ENCODE results near the gene NUMBL. TPM values are rescaled to one million over a fixed set of nuclear protein-coding genes. Genes with fewer than 3 reads are reported as not detected.
A peak's percentile ranks its signal among the peaks of the same experiment; 100 is the strongest.

The NUMBL gene
- total RNA-seq, 2 donors from 2014 or later = 5.7 to 7.5 TPM

DNA sequence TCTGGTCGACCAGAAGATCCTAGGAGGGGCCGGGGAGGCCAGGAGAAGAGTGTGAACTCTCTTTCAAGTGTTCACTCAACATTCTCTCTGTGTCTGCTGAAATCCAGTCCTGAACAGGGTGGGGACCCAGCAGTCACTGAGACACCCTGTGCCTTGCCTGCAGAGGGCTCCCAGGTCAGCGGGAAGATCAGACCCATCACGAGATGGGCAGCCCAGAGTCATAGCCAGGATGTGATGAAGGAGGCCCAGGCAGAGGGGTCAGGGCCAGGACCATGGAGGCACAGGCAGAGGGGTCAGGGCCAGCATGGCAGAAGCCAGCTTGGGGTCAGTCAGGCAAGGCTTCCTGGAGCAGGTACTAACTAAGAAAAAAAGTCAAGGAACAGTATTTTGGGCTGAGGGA is 9.4 kb downstream of the NUMBL start:
- Mint-ChIP-seq H3K27ac (no peak overlapping the region), H3K27me3 (no peaks in the 10 kb centered on the region), H3K4me1 (peaks cover 10% of the 10 kb centered on the region), H3K36me3 (ENCODE audit: low read depth) (peaks cover 15% of the 10 kb centered on the region), H3K4me3 (no peak overlapping the region)
- DNase-seq (no peak), ATAC-seq (no peak)
- no peaks in the 10 kb centered on the region for H3K9me3 ChIP-seq (ENCODE audit: control insufficient read depth, low read length, poor library complexity, severe bottlenecking)

DNA sequence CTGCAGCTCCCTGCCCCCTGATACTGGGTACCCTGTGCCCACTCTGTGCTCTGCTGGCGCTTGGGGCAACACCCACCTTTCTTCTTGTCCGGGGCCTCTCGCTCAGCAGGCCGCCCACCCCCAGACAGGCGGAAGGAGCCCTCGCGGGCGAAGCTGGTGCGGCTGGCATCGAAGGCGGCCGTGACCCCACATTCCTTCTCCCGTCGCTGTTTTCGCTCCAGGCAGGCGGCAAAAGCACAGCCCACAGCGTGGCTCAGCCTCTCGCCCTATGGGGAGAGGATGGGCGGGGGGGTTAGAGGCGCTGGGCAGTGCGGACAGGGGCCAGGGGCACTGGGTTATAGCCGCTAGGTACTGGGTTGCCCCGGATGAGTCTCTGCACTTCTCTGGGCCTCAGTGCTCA is 13.3 kb downstream of the NUMBL start:
- H3K9me3 ChIP-seq (ENCODE audit: control insufficient read depth, low read length, poor library complexity, severe bottlenecking) = no peaks in the 10 kb centered on the region
- no peak overlapping the region for H3K4me3 Mint-ChIP-seq
- H3K27me3 Mint-ChIP-seq = no peaks in the 10 kb centered on the region
- DNase-seq (no peak), ATAC-seq (no peak)
- peaks cover 3% of the 10 kb centered on the region for H3K4me1 Mint-ChIP-seq
- H3K27ac Mint-ChIP-seq = no peak overlapping the region
- H3K36me3 Mint-ChIP-seq (ENCODE audit: low read depth) = peaks cover 7% of the 10 kb centered on the region

DNA sequence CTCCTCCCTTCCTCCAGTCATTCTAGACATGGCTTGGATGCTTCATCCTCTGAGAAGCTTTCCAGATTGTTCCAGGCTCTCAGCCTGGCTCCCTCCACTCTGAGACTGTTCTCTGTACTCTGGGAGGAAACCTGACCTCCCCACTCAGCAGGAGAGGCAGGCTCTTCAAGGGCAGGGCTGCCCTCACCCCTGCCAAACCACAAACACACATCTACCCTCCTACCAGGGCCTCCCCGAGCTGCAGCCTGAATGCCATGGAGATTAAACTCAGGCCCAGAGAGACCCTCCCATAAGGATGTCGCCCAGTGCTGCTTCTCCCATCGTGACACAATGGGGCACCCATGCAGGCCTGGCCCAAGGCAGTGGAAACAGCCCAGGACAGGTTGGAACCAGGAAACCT is 16.2 kb downstream of the NUMBL start:
- ATAC-seq (peak; percentile 40), DNase-seq (no peak)
- Mint-ChIP-seq H3K27me3 (no peaks in the 10 kb centered on the region), H3K4me3 (no peak overlapping the region), H3K4me1 (no peaks in the 10 kb centered on the region), H3K36me3 (ENCODE audit: low read depth) (peaks cover 3% of the 10 kb centered on the region), H3K27ac (no peak overlapping the region)
- H3K9me3 ChIP-seq (ENCODE audit: control insufficient read depth, low read length, poor library complexity, severe bottlenecking) = no peaks in the 10 kb centered on the region

DNA sequence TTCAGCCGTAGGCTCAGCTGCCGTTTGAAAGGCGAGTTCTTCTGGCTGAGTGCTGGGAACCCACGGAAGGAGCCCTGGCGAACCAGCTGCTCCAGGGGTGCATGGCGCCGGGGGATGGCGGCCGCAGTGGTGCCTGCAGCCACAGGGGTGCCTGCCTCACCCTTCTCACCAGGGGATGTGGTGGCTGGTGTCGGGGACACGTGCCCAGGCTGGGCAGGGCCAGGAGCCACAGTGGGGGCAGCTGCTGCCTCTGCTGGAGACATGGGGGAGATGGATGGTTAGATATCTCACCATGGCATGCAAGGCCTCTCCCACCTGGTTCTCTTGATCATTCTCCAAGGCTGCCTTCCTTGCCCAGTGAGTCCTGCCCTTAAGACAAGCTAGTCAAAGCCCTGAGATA is 17.1 kb downstream of the NUMBL start:
- Mint-ChIP-seq H3K36me3 (ENCODE audit: low read depth) (peaks cover 3% of the 10 kb centered on the region), H3K4me3 (no peak overlapping the region), H3K27ac (no peak overlapping the region), H3K27me3 (no peaks in the 10 kb centered on the region), H3K4me1 (no peaks in the 10 kb centered on the region)
- ATAC-seq (no peak), DNase-seq (no peak)
- H3K9me3 ChIP-seq (ENCODE audit: control insufficient read depth, low read length, poor library complexity, severe bottlenecking) = peaks cover 3% of the 10 kb centered on the region

DNA sequence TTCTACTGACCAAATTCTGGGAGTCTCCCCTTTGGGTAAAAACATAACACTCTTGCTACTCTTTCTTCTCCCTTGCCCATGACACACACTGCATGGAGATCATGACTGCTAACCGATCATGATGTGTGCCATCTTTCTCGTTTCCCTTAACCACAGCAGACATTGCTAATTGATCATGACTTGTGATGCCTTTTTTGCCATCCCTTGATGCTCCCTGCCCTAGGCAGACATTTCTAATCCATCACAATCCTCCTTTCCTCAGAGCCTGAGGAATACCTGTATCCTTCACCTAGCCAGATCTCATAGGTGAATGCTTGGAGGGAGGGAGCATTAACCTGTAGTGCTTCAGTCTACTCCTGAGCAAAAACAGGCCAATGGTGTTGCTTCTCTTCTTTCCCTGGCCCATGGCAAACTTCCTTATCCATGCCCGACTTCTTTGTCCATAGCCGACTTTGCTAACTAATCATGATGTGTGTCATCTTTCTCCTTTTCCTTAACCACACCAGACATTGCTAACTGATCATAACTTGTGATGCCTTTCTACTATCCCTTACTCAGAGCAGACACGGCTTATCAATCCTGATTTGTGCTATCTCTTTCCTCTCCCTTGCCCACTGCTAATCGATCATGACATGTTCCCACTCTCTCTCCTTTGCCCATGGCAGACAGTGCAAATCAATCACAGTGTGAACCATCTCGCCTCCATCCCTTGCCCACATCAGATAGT is 17.7 kb downstream of the NUMBL start:
- Mint-ChIP-seq H3K27me3 (no peaks in the 10 kb centered on the region), H3K36me3 (ENCODE audit: low read depth) (peaks cover 3% of the 10 kb centered on the region)

DNA sequence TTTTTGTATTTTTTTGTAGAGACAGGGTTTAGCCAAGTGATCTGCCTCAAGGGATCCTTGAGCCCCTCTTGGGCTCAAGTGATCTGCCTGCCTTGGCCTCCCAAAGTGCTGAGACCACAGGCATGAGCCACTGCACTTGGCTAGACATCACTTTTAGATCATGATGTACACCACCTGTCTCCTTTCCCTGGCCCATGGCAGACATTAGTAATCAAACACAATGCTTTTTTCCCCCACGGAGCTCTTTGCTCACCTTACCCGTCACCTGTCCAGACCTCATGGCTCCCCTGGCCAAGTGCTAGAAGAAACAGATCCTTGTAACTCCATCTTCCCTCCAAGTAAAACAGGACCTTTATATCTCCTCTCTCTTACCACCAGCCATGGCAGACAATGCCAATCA is 18.4 kb downstream of the NUMBL start:
- H3K4me3 Mint-ChIP-seq = no peak overlapping the region
- no peaks in the 10 kb centered on the region for H3K27me3 Mint-ChIP-seq
- no peaks in the 10 kb centered on the region for H3K4me1 Mint-ChIP-seq
- DNase-seq (no peak), ATAC-seq (no peak)
- no peak overlapping the region for H3K27ac Mint-ChIP-seq
- peaks cover 3% of the 10 kb centered on the region for H3K9me3 ChIP-seq (ENCODE audit: control insufficient read depth, low read length, poor library complexity, severe bottlenecking)
- H3K36me3 Mint-ChIP-seq (ENCODE audit: low read depth) = no peaks in the 10 kb centered on the region

More for the DNA sequence above, 17.7 kb downstream of the NUMBL start:
- Mint-ChIP-seq H3K4me3 (no peak overlapping the region), H3K4me1 (no peaks in the 10 kb centered on the region), H3K27ac (no peak overlapping the region)
- ATAC-seq (no peak), DNase-seq (no peak)
- H3K9me3 ChIP-seq (ENCODE audit: control insufficient read depth, low read length, poor library complexity, severe bottlenecking) = peaks cover 3% of the 10 kb centered on the region

DNA sequence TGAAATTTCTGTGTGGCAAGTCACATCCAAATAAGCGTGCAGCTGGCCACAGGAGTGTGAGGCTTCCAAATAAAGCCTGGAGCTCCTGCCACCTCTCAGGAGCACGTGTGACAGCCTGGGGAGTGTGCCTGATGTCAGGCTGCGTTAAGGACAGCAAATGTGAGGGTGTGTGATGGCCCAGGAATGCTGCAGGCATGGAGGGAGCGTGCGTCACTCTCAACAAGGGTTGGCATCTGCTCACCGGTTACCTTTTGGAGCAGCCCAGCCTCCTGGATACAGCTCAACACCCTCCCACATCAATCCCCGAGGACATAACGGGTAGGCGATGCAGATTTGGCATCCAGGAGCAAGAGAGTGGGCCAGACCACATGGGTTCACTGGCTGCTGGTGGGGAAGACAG is 19.0 kb downstream of the NUMBL start:
- H3K36me3 Mint-ChIP-seq (ENCODE audit: low read depth) = no peaks in the 10 kb centered on the region
- no peak overlapping the region for H3K4me3 Mint-ChIP-seq
- peaks cover 2% of the 10 kb centered on the region for H3K4me1 Mint-ChIP-seq
- H3K27me3 Mint-ChIP-seq = no peaks in the 10 kb centered on the region
- ATAC-seq (no peak), DNase-seq (no peak)
- no peak overlapping the region for H3K27ac Mint-ChIP-seq
- H3K9me3 ChIP-seq (ENCODE audit: control insufficient read depth, low read length, poor library complexity, severe bottlenecking) = peaks cover 3% of the 10 kb centered on the region

DNA sequence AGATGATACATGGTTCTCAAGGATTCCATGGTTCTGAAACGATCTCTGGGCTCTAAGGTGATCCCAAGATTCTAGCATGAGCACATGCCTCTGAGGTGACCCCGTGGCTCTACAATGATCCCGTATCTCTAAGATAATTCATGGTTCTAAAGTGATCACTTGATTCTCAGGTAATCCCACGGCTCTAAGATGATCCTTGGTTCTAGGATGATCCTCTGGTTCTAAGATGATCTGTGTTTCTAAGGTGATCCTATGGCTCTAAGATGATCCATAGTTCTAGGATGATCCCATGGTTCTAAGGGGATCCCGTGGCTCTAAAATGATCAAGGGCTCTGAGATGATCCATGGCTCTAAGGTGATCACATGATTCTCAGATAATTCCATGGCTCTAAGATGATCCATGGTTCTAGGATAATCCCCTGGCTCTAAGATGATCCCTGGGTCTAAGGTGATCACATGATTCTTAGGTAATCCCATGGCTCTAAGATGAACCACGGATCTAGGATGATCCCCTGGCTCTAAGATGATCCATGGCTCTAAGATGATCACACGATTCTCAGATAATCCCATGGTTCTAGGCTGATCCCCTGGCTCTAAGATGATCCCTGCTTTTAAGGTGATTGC is 21.3 kb downstream of the NUMBL start:
- Mint-ChIP-seq H3K36me3 (ENCODE audit: low read depth) (no peaks in the 10 kb centered on the region), H3K27me3 (no peaks in the 10 kb centered on the region), H3K4me3 (no peak overlapping the region), H3K4me1 (peaks cover 2% of the 10 kb centered on the region), H3K27ac (no peak overlapping the region)
- DNase-seq = no peak
- no peak for ATAC-seq
- H3K9me3 ChIP-seq (ENCODE audit: control insufficient read depth, low read length, poor library complexity, severe bottlenecking) = peaks cover 3% of the 10 kb centered on the region

DNA sequence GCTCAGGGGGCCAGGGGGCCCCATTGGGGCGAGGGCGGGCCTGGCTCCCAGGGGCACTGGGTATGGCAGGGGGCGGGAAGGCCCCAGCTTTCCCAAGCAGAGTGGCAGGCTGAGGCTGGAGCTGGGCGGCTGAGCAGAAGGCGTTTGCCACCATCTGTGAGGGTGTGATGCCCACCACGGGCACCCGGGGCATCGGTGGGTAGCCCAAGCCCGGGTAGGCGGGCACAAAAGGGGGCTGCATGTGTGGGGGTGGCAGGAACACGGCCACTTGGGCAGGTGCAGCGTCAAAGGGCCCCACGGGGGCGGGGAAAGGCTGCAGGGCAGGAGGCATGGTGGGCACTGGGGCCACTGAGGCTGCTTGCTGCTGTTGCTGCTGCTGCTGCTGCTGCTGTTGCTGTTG is 22.8 kb downstream of the NUMBL start:
- no peak for ATAC-seq
- no peak for DNase-seq
- H3K4me1 Mint-ChIP-seq = peaks cover 10% of the 10 kb centered on the region

DNA sequence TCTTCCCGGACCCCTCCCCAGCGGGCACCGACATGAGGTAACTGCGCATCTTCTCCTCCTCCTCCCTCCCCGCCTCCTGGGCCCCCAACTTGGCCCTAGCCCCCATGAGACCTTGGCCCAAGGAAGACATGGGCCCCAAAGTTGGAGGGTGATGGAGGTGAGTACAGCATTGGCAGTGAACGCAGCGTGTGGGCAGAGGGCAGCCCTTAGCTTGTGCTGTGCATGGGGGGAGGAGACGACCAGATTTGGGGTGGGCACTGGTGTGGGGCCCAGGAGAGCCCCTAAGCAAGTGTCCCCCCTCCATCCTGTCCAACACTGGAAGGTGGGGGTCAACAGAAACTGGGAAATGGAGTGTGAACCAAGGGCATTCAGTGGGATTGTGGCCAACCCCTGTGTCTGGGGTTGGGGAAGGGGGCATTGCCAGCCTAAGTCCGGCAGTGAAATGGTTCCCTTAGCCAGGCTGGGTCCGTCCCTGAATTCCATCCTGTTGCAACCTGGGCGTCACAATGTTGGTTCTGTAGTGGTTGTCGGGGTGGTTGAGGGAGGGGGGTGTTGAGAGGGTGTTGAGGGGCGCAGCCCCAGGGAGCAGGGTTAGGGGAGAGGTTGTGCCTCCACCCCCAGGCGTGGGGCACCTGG is 23.5 kb downstream of the NUMBL start:
- H3K27me3 Mint-ChIP-seq = no peaks in the 10 kb centered on the region
- no peak overlapping the region for H3K4me3 Mint-ChIP-seq
- H3K4me1 Mint-ChIP-seq = peaks cover 10% of the 10 kb centered on the region
- ATAC-seq = no peak
- no peaks in the 10 kb centered on the region for H3K36me3 Mint-ChIP-seq (ENCODE audit: low read depth)
- peaks cover 3% of the 10 kb centered on the region for H3K9me3 ChIP-seq (ENCODE audit: control insufficient read depth, low read length, poor library complexity, severe bottlenecking)
- H3K27ac Mint-ChIP-seq = no peak overlapping the region
- no peak for DNase-seq

More for the DNA sequence above, 22.8 kb downstream of the NUMBL start:
- Mint-ChIP-seq H3K36me3 (ENCODE audit: low read depth) (no peaks in the 10 kb centered on the region), H3K27me3 (no peaks in the 10 kb centered on the region), H3K4me3 (no peak overlapping the region), H3K27ac (no peak overlapping the region)
- peaks cover 3% of the 10 kb centered on the region for H3K9me3 ChIP-seq (ENCODE audit: control insufficient read depth, low read length, poor library complexity, severe bottlenecking)

DNA sequence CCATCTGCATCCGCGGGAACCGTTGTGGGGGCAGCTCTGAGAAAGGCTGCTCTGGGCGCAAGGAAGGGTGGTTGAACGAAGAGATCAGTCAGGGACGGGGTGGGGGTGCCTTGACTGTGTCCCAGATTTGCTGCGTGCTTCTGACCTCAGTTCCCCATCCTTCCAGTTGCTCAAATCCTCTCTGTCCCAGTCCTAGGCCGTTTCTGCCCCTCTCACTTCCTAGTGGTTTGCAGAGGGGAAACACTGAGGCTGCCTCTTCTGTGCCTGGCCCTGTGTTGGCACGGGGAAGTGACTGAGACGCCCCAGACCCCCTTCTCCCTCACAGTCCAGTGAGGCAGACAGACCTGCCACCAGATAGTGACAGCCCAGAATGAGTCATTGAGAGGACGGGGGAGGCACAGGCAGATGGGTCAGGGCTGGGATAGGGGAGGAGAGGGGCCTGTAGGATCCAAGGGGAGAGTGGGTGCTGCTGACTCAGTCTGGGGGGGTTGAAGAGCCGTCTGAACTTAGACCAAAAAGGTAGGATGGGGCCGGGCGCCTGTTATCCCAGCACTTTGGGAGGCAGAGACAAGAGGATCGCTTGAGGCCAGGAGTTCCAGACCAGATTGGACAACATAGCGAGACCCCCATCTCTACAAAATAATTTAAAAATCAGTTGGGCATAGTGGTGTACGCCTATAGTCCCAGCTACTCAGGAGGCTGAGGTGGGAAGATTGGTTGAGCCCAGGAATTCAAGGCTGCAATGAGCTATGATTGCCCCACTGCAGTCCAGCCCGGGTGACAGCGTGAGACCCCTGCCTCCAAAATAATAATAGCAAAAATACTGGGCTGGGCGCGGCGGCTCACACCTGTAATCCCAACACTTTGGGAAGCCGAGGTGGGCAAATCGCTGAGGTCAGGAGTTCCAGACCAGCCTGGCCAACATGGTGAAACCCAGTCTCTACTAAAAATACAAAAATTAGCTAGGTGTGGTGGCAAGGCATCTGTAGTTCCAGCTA is 26.5 kb downstream of the NUMBL start:
- no peak for DNase-seq
- H3K4me3 Mint-ChIP-seq = peak overlapping the region; percentile 89

DNA sequence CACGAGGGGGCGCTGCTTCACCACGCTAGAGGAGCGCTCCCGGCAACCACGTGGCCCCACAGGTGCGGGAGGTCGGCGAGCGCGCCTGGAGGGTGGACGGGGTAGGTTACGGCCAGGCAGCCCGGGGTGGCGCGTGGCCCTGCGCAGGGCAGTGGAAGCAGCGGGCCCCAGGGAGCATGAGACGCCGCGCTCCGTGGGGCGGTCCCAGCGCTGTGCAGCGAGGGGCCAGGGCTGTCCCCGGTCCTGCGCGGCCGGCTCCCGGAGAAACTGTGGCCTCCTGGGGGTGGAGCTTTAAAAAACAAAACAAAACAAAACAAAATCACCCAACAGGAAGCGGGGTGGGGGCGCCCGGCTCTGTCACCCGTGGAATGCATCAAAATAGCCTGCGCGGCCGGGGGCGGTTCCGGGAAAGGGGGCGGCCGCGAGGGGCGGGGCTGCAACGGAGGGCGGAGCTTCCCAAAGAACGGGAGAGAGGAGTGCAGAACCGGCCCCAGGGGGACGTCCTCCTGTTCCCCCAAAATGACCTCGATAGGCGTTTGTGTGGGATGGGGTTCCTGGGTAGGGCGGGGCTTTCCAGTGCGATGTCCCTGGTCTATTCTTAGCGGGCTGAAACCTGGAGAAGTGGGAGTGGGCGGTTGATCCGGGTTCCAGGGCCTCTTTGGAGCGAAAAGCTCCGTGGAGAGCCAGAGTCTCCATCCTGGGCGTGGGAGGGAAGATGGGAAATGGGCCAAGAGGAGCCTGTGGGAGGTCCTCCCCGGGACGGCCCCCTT is 27.3 kb downstream of the NUMBL start:
- H3K9me3 ChIP-seq (ENCODE audit: control insufficient read depth, low read length, poor library complexity, severe bottlenecking) = no peaks in the 10 kb centered on the region
- peak; percentile 92 for ATAC-seq
- Mint-ChIP-seq H3K27ac (peak overlapping the region; percentile 75), H3K4me3 (peak overlapping the region; percentile 89), H3K4me1 (peaks cover 10% of the 10 kb centered on the region), H3K27me3 (peaks cover 6% of the 10 kb centered on the region), H3K36me3 (ENCODE audit: low read depth) (no peaks in the 10 kb centered on the region)
- peak; percentile 85 to 96 (median 93) for DNase-seq

More for the DNA sequence above, 26.5 kb downstream of the NUMBL start:
- ATAC-seq = no peak
- peaks cover 6% of the 10 kb centered on the region for H3K27me3 Mint-ChIP-seq
- H3K9me3 ChIP-seq (ENCODE audit: control insufficient read depth, low read length, poor library complexity, severe bottlenecking) = peaks cover 3% of the 10 kb centered on the region
- peaks cover 10% of the 10 kb centered on the region for H3K4me1 Mint-ChIP-seq
- H3K36me3 Mint-ChIP-seq (ENCODE audit: low read depth) = no peaks in the 10 kb centered on the region
- peak overlapping the region; percentile 75 for H3K27ac Mint-ChIP-seq
